GM10266 (cell line): ENCODE results near the gene IL1R2.

ENCODE experiments used
- DNase-seq: peaks from one replicate; pipeline ENCODE4 v3.0.0; 2012; ENCODE audit errors: extremely low spot score
- TF ChIP-seq, protein P1 (sequence below): IDR thresholded peaks from 2 replicates; pipeline ENCODE4 v1.5.1; 2012; ENCODE audit warnings: mild to moderate bottlenecking, low read depth; ENCODE audit not compliant: control insufficient read depth, insufficient read depth; ENCODE audit errors: missing control alignments

Gene IL1R2

DNA sequence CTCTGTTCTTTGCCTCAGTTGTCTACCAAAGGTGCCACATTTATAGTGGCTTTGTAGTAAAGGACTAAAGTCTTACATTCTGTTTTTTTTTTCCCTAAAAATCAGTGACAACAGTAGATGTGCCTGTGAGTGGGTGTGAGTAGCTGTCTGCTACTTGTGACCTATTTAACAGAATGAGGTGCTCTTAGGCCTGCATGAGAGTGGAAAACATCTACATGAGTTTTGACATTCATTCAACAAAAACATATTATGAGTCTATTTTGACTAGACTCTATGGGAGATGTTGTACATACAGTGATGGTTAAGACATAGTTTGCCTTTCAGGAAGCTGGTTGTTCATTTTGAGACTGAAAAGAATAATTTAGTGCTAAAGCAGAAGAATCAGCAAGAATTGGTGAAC is 36.7 kb downstream of the IL1R2 start:
- DNase-seq, result no peak
- TF ChIP-seq, protein P1, sequence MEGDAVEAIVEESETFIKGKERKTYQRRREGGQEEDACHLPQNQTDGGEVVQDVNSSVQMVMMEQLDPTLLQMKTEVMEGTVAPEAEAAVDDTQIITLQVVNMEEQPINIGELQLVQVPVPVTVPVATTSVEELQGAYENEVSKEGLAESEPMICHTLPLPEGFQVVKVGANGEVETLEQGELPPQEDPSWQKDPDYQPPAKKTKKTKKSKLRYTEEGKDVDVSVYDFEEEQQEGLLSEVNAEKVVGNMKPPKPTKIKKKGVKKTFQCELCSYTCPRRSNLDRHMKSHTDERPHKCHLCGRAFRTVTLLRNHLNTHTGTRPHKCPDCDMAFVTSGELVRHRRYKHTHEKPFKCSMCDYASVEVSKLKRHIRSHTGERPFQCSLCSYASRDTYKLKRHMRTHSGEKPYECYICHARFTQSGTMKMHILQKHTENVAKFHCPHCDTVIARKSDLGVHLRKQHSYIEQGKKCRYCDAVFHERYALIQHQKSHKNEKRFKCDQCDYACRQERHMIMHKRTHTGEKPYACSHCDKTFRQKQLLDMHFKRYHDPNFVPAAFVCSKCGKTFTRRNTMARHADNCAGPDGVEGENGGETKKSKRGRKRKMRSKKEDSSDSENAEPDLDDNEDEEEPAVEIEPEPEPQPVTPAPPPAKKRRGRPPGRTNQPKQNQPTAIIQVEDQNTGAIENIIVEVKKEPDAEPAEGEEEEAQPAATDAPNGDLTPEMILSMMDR, result no peak

DNA sequence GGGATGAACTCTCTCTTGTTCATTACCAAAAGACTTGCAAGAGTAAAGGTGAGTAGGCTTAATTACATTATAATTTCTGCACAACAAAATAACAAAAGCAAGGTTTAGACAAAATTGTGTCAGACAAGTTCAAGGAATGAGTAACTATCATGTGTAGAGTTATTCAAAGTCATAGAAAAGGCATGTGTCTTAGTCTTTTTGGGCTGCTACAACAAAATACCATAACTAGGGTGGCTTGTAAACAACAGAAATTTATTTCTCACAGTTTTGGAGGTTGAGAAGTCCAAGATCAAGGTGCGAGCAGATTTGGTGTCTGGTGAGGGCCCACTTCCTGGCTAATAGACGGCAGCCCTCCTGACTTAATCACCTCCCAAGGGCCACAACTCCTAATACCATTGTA is 37.6 kb downstream of the IL1R2 start:
- DNase-seq, result no peak
- TF ChIP-seq, protein P1, result no peak

DNA sequence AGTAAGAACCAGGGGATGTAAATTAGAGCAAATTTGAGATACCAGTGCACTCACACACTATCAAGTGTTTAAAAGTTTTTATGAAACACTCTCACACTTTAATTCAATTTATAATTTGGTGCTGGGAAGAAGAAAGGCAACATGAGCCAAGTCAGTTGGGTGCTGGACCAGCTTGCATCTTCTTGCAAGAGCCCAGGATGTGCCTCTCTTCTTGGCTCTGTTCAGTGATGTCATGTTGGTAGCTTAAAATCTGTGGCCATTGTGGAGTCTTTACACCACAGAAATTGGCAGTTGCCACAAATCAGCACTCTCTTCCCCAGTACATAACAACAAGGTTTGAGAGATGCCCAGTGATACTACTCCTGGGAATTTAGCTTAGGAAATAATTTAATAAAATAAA is 38.2 kb downstream of the IL1R2 start:
- no peak for DNase-seq
- TF ChIP-seq, protein P1, result no peak

DNA sequence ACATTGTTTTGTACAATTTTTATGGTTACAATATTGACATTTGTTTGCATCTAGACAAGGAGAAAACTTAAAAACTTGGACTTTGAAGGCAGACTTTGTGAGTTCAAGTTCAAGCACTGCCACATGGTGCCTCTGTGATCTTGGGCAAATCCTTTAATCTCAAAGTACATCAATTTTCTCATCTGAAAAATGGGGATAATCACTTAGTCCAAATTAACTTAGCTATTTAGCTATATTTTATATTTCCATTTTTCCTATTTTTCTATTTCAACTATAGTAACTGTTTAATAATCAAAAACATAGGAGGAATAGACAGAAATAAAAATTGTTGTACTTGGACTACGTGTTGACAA is 38.7 kb downstream of the IL1R2 start:
- DNase-seq, result no peak
- TF ChIP-seq, protein P1, result no peak

DNA sequence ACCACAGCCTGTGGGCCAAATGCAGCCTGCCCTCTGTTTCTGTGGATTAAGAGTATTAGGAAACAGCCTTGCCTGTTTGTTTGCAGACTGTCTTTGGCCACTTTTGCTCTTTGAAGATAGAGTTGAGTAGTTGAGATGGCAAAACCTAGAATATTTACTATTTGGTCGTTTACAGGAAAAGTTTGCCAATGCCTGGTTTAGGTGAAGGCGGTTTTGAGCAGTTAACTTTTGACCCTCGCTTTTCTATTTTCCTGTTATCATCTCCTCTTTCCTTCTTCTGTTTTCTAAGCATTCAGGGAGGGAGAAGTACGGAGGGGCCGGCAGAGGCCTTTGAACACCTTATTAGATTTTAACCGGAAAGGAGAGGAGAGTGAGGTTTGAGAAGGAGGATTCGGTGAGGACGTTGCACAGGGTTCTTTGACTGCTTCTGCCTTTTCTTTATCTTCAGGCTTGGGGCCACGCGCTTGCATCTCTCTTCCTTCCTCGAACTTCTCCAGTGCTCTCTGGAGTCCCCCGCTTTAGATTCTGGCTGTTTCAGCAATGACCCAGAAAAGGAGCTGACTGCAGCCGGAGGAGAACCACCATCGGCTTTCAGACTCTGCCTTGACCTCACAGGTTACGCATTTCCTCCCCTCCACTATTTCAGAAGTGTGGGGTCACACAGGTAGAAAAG is 39.2 kb downstream of the IL1R2 start:
- DNase-seq, result no peak
- TF ChIP-seq, protein P1, result no peak

DNA sequence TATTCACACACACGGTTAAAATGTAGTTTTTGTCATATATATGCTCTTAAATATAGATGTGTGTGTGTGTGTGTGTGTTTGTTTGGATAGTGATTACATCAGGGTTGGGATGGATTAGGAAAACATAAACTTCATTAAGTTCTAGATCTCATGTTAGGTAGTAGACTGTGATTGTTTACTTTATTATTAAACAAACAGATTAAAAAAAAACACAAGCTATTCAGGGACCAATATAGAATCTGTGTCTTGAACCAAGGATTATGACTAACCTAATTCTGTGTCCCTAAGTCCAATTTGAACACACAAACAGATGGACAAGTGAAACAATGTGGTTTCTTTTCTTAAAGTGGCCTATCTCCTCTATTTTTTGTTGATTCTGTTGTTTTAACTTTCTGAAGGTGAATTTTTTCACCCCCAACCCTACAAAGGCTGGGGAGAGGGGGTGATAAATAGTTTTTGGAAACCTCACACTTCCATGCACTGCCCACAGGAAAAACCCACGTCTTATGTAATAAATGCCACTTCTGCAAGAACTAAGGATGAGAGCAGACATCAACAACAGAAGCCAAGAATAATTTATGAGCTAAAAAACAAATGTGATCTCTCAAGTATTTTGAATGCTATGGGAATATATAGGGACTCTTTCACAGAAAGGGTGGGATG is 40.7 kb downstream of the IL1R2 start:
- DNase-seq, result no peak
- TF ChIP-seq, protein P1, result no peak

DNA sequence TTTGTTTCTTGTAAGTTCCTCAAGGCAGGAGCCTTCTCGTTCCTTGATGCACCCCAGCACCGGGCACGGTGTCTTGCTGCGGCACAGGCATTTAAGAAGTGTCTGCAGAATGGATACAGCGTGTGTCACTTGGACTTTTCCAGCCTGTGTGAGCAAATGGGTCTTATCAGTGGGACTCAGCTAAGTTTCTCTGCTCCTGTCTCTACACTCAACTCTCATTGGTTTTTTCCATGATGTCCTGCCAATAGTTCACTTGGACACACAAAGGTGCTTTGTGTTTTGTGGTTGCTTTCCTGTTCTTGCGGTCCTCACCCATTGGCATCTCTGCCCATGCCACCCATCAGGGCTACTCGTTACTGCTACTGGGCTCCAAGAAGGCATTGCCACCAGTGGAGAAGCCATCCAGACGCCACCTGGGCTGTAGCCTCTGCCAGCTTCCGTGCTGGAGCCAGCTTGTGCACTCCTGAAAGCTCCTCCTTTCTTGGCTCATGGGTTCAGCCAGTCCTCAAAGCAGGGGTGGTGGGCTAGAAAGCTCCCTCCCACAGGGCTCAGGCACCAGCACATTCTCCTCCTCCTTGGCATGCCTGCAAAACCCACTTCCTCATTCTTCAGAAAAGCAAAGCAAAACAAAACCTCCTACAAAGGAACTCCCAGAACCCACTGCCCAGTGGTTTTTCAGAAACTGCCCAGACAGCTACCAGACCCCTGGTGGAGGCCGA is 41.4 kb downstream of the IL1R2 start:
- no peak for DNase-seq

More for the DNA sequence above, 41.4 kb downstream of the IL1R2 start:
- TF ChIP-seq, protein P1, result no peak
